OCI-LY7 (cell line): ENCODE results near the gene FRMD7.

ENCODE experiments used
- CTCF ChIP-seq: fragments of 200-600 bp; sonication (generic); conservative IDR thresholded peaks from 2 replicates; pipeline ENCODE4 v1.5.1; 2014; ENCODE audit warnings: mild to moderate bottlenecking, antibody characterized with exemption, low read length, moderate library complexity, mixed read lengths
- EZH2phosphoT487 ChIP-seq: fragments of 200-600 bp; sonication (generic); IDR thresholded peaks from 2 replicates; pipeline ENCODE4 v1.6.1; 2018; ENCODE audit warnings: low read depth, borderline replicate concordance, mild to moderate bottlenecking, mixed run types, antibody characterized with exemption, low read length, moderate library complexity, mixed read lengths

GRCh38 chrX:132058975-132059374 is 68.8 kb downstream of the FRMD7 start:
- TF ChIP-seq CTCF = no peak
- no peak for TF ChIP-seq EZH2phosphoT487
